ENCODE data around the gene EFCAB6.

DNA sequence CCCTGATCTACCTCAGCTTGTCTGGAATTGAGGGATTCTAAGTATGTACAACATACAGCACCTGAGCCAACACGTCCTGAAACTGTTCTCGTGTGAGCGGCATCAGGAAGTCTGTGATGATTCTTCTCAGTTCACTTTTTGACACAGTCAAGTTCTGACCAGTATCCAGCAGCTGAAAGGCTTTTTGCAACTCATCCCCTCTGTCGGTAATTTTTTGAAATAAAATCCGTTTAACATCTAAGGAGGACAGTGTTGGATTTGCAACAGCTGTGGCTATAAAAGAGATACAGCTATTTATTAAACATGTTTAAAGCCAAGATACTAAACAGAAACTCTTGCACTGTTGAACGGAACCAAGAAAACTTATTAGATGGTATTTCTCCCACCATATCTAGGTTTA, 39.3 kb downstream of the EFCAB6 start:
- TF ChIP-seq, protein P1, sequence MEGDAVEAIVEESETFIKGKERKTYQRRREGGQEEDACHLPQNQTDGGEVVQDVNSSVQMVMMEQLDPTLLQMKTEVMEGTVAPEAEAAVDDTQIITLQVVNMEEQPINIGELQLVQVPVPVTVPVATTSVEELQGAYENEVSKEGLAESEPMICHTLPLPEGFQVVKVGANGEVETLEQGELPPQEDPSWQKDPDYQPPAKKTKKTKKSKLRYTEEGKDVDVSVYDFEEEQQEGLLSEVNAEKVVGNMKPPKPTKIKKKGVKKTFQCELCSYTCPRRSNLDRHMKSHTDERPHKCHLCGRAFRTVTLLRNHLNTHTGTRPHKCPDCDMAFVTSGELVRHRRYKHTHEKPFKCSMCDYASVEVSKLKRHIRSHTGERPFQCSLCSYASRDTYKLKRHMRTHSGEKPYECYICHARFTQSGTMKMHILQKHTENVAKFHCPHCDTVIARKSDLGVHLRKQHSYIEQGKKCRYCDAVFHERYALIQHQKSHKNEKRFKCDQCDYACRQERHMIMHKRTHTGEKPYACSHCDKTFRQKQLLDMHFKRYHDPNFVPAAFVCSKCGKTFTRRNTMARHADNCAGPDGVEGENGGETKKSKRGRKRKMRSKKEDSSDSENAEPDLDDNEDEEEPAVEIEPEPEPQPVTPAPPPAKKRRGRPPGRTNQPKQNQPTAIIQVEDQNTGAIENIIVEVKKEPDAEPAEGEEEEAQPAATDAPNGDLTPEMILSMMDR (IDR thresholded peaks at IDR 0.05; ENCODE audit: low read length) = no peak
- TF ChIP-seq EZH2 (IDR thresholded peaks at IDR 0.05; ENCODE audit: borderline replicate concordance, low read length) = no peak
